NCI-H460 (cell line): Measurements from ENCODE around the gene ZNF780B. TPM values are rescaled to one million over a fixed set of nuclear protein-coding genes. Genes with fewer than 3 reads are reported as not detected.
"Not testable (repeated sequence)": the region's sequence is repeated elsewhere in the genome, so short reads cannot be mapped to it uniquely, and the experiment has no call there.

Source experiments
- DNase-seq: peaks from one replicate; pipeline ENCODE4 v3.0.0-alpha.2; 2016; ENCODE audit warnings: low read depth; ENCODE audit errors: extremely low read depth
- total RNA-seq: library from RNA; depleted of rRNA; stranded (reverse); fragments of >200 nt; shearing (Covaris generic); gene quantifications from 2 replicates; pipeline ENCODE4 v1.2.3, GENCODE V29; 2014

The ZNF780B gene
- total RNA-seq, 1 experiment from 2014 or later, result 7.5 TPM

GRCh38 chr19:40041718-40042117, 14.3 kb downstream of the ZNF780B start:
- not testable (repeated sequence) for DNase-seq

- DNase-seq, result not testable (repeated sequence)
Measured at GRCh38 chr19:40038047-40038446, 18.0 kb downstream of the ZNF780B start.

GRCh38 chr19:40035996-40036395, 20.0 kb downstream of the ZNF780B start:
- DNase-seq, result no peak

- no peak for DNase-seq
Measured at GRCh38 chr19:40033989-40034560, 22.0 kb downstream of the ZNF780B start.

- DNase-seq, result no peak
Measured at GRCh38 chr19:40026597-40026970, 29.4 kb downstream of the ZNF780B start.

GRCh38 chr19:40025938-40026596, 30.0 kb downstream of the ZNF780B start:
- no peak for DNase-seq

- no peak for DNase-seq
Measured at GRCh38 chr19:40023969-40024368, 32.1 kb downstream of the ZNF780B start.

GRCh38 chr19:40013991-40014390, 42.0 kb downstream of the ZNF780B start:
- DNase-seq, result no peak

GRCh38 chr19:40009674-40010073, 46.4 kb downstream of the ZNF780B start:
- no peak for DNase-seq

GRCh38 chr19:40006273-40006691, 49.7 kb downstream of the ZNF780B start:
- DNase-seq, result no peak

- DNase-seq, result no peak
Measured at GRCh38 chr19:40005691-40006272, 50.2 kb downstream of the ZNF780B start.

GRCh38 chr19:39998501-39998900, 57.5 kb downstream of the ZNF780B start:
- DNase-seq, result no peak

- no peak for DNase-seq
Measured at GRCh38 chr19:39997638-39998216, 58.3 kb downstream of the ZNF780B start.

- peak; percentile 72 for DNase-seq
Measured at GRCh38 chr19:39996811-39997637, 59.0 kb downstream of the ZNF780B start, which contains the start of gene ZNF546. ZNF546 (plus strand) TSS chr19:39997060; CDS start chr19:39998327, 1,267 bp downstream.

- DNase-seq, result peak; percentile 16
Measured at GRCh38 chr19:39996218-39996810, 59.7 kb downstream of the ZNF780B start.

- no peak for DNase-seq
Measured at GRCh38 chr19:39995794-39996193, 60.2 kb downstream of the ZNF780B start.

- DNase-seq, result no peak
Measured at GRCh38 chr19:39994361-39994760, 61.7 kb downstream of the ZNF780B start.

- DNase-seq, result no peak
Measured at GRCh38 chr19:39993605-39994004, 62.4 kb downstream of the ZNF780B start.

- DNase-seq, result no peak
Measured at GRCh38 chr19:39987596-39987995, 68.4 kb downstream of the ZNF780B start.

- no peak for DNase-seq
Measured at GRCh38 chr19:39987167-39987566, 68.9 kb downstream of the ZNF780B start.
